ENCODE measurements around the gene EFTUD2. TPM values are rescaled to one million over a fixed set of nuclear protein-coding genes. Genes with fewer than 3 reads are reported as not detected.
A peak's percentile ranks its signal among the peaks of the same experiment; 100 is the strongest.

Gene EFTUD2
- total RNA-seq, 1 donor from 2014 or later = 68.1 TPM

- no peak for DNase-seq (ENCODE audit: missing footprints)
Measured at GRCh38 chr17:44914148-44914547, 14.9 kb upstream of the EFTUD2 start.

DNA sequence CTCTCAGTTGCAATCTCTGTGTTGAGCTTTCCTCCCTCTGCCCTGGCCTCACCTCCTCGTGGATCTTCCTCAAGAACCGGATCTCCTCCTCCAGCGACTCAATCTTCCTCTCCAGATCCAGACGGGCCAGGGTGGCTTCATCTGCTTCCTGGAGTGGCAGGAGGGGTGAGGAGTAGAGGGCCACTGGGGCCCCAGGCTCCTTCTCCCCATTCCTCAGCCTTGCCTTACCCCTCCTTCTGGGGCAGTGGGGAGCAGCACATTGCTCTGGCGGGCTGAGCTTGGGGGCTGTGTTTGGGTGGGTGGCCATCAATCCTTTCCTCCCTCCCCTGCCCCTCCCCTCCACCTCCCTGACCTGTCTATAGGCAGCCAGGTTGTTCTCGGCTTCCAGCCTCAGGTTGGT lies 14.4 kb upstream of the EFTUD2 start:
- DNase-seq (ENCODE audit: missing footprints) (no peak), ATAC-seq (no peak)
- intact Hi-C loops (cut with DNase I) = no loop called here

More at GRCh38 chr17:44914148-44914547, 14.9 kb upstream of the EFTUD2 start:
- ATAC-seq = no peak
- intact Hi-C loops (cut with DNase I) = no loop called here

DNA sequence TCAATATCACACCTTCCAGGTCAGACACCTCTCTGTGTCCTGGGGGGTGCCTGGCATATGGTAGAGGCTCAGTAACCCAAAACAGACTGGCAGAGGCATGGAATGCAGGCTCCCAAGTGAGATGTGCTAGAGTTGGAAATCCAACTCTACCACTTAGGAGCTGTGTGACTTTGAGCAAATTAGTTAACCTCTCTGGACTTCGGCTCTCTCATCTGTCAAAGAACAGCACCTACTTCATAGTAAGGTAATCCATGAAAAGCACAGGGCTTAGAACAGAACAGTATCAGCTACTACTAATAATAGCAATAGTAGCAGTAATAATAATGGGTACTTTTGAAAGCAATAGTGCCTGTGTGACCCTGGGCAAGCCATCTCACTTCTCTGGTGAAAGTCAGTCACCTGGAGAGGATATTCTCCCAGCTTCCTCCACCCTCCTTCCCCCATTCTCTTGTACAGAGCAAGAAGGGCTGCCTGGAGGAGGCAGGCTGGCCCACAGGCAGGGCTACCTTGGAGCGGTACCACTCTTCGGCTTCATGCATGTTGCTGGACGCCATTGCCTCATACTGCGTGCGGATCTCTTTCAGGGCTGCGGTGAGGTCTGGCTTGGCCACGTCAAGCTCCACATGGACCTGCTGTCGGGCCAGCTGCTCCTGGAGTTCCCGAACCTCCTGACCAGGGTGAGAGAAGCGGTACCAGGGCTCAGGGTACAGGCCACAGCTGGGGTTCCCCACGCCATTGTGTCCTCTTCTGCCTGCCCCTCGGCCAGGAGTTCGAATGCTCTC lies 13.7 kb upstream of the EFTUD2 start:
- no peak for DNase-seq (ENCODE audit: missing footprints)
- intact Hi-C loops (cut with DNase I) = no loop called here
- no peak for ATAC-seq

DNA sequence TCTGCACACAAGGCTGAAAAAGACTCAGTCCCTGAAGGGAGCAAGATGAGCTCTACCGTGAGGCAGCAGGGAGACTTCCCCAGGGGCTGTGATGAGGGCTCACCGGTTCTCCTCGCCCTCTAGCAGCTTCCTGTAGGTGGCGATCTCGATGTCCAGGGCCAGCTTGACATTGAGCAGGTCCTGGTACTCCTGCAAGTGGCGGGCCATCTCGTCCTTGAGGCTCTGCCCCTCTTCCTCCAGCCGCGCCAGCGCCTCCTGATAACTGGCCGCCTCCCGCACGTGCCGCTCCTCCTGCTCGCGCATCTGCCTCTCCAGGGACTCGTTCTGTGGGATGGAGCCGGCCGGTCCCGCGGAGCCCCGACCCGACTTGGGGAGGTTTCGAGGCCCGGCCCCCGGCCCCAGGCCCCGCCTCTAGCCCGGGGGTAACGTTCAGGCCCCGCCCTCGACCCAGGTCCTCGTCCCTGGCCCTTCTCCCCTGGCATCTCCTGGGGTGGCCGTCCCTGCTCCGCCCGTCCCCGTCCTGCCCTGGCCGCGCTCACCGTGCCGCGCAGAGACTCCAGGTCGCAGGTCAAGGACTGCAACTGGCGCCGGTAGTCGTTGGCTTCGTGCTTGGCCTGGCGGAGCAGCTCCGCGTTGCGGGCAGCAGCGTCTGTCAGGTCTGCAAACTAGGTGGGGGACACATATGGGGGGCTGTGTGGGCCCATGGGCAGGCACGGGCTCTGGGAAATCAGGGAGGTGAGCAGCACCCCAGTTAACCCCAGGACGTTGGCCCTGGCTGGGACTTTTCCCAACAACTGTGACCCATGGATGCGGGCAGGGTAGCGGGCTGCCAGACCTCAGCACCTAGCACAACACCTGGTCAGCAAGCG lies 12.1 kb upstream of the EFTUD2 start:
- DNase-seq (ENCODE audit: missing footprints) (no peak), ATAC-seq (peak; percentile 71)
- intact Hi-C loops (cut with DNase I) = no loop called here

GRCh38 chr17:44910231-44911106 lies 11.2 kb upstream of the EFTUD2 start:
- no peak for DNase-seq (ENCODE audit: missing footprints)
- intact Hi-C loops (cut with DNase I) = no loop called here
- no peak for ATAC-seq

DNA sequence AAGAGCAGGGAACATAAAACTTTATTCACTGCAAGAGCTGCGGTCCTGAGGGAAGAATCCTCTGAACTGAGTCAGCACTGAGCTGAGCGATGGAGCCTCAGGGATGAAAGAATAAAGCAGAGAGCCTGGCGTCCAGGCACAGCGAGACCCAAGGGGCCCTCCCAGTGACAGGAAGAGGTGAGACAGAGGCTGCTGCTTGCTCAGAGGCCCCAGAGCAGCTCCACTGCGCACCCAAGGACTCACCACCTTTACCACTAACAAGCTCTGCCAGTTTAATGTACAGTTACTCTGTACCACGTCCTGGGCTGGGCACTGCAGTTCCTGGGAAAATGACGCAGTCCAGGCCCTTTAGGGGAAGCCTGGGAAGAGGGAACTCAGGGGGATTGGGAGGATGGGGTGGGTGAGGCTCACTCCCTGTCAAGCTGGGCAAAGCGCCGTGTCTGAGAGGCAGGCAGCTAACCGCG lies 10.5 kb upstream of the EFTUD2 start:
- intact Hi-C loops (cut with DNase I) = no loop called here
- no peak for DNase-seq (ENCODE audit: missing footprints)
- no peak for ATAC-seq

GRCh38 chr17:44908761-44909326 lies 9.6 kb upstream of the EFTUD2 start:
- no peak for DNase-seq (ENCODE audit: missing footprints)
- intact Hi-C loops (cut with DNase I) = no loop called here
- ATAC-seq = no peak

GRCh38 chr17:44907729-44908470 lies 8.7 kb upstream of the EFTUD2 start:
- DNase-seq (ENCODE audit: missing footprints) = no peak
- no peak for ATAC-seq
- intact Hi-C loops (cut with DNase I) = no loop called here

GRCh38 chr17:44906763-44907728 lies 7.8 kb upstream of the EFTUD2 start:
- DNase-seq (ENCODE audit: missing footprints) = no peak
- intact Hi-C loops (cut with DNase I) = no loop called here
- no peak for ATAC-seq

GRCh38 chr17:44906010-44906646 lies 6.9 kb upstream of the EFTUD2 start:
- ATAC-seq = no peak
- intact Hi-C loops (cut with DNase I) = no loop called here
- DNase-seq (ENCODE audit: missing footprints) = no peak

GRCh38 chr17:44905006-44906000 lies 6.1 kb upstream of the EFTUD2 start:
- intact Hi-C loops (cut with DNase I) = no loop called here
- ATAC-seq = no peak
- no peak for DNase-seq (ENCODE audit: missing footprints)

- intact Hi-C loops (cut with DNase I) = no loop called here
- ATAC-seq (no peak), DNase-seq (ENCODE audit: missing footprints) (no peak)
Measured at GRCh38 chr17:44904001-44904984, 5.0 kb upstream of the EFTUD2 start.

GRCh38 chr17:44903012-44903685 lies 3.9 kb upstream of the EFTUD2 start:
- DNase-seq (ENCODE audit: missing footprints) (no peak), ATAC-seq (no peak)
- intact Hi-C loops (cut with DNase I) = no loop called here
